ENCODE data around the gene VEZF1.
A peak's percentile ranks its signal among the peaks of the same experiment; 100 is the strongest.

VEZF1 gene

GRCh38 chr17:57953219-57953618 lies 34.8 kb downstream of the VEZF1 start:
- Mint-ChIP-seq H3K27me3 (peaks cover 77% of the 10 kb centered on the region), H3K36me3 (no peaks in the 10 kb centered on the region), H3K4me1 (peaks cover 72% of the 10 kb centered on the region), H3K27ac (no peak overlapping the region), H3K4me3 (no peak overlapping the region), H3K9me3 (no peaks in the 10 kb centered on the region)
- no peak for ATAC-seq

GRCh38 chr17:57949649-57950048 lies 38.4 kb downstream of the VEZF1 start:
- no peak for ATAC-seq
- Mint-ChIP-seq H3K36me3 (no peaks in the 10 kb centered on the region), H3K4me3 (no peak overlapping the region), H3K27ac (no peak overlapping the region), H3K4me1 (peaks cover 59% of the 10 kb centered on the region), H3K27me3 (peaks cover 55% of the 10 kb centered on the region), H3K9me3 (no peaks in the 10 kb centered on the region)

- peaks cover 56% of the 10 kb centered on the region for H3K27me3 Mint-ChIP-seq
- H3K36me3 Mint-ChIP-seq = no peaks in the 10 kb centered on the region
- no peak overlapping the region for H3K4me3 Mint-ChIP-seq
- H3K9me3 Mint-ChIP-seq = no peaks in the 10 kb centered on the region
- H3K27ac Mint-ChIP-seq = no peak overlapping the region
- H3K4me1 Mint-ChIP-seq = peaks cover 54% of the 10 kb centered on the region
- ATAC-seq = no peak
These were observed 39.3 kb downstream of the VEZF1 start for GRCh38 chr17:57948555-57949420.

DNA sequence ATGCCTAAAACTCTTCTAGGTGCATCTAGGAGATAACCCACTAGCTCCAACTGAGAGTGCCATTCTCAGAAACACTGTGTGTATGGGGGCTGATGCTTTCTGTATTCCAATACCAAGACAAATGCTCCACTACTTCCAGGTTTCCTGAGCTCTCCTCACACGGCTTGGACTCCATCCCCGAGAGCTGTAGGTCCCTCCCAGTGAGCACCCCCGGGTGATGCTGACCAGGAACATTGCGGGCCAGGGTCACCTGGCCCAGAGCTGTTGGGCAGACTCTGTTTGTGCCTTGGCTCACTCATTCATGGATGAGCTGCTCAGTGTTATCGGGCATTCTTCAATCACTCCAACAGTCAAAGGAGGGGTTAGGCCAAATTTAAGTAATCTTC lies 39.9 kb downstream of the VEZF1 start:
- ATAC-seq = no peak
- Mint-ChIP-seq H3K4me3 (no peak overlapping the region), H3K27me3 (peaks cover 56% of the 10 kb centered on the region), H3K9me3 (no peaks in the 10 kb centered on the region), H3K27ac (no peak overlapping the region), H3K36me3 (no peaks in the 10 kb centered on the region), H3K4me1 (peaks cover 58% of the 10 kb centered on the region)

- H3K9me3 Mint-ChIP-seq = no peaks in the 10 kb centered on the region
- H3K27ac Mint-ChIP-seq = no peak overlapping the region
- peak overlapping the region; percentile 73 for H3K4me3 Mint-ChIP-seq
- no peak for ATAC-seq
- no peaks in the 10 kb centered on the region for H3K36me3 Mint-ChIP-seq
- peaks cover 52% of the 10 kb centered on the region for H3K27me3 Mint-ChIP-seq
- peaks cover 54% of the 10 kb centered on the region for H3K4me1 Mint-ChIP-seq
These were observed 40.7 kb downstream of the VEZF1 start for GRCh38 chr17:57947369-57947768.

DNA sequence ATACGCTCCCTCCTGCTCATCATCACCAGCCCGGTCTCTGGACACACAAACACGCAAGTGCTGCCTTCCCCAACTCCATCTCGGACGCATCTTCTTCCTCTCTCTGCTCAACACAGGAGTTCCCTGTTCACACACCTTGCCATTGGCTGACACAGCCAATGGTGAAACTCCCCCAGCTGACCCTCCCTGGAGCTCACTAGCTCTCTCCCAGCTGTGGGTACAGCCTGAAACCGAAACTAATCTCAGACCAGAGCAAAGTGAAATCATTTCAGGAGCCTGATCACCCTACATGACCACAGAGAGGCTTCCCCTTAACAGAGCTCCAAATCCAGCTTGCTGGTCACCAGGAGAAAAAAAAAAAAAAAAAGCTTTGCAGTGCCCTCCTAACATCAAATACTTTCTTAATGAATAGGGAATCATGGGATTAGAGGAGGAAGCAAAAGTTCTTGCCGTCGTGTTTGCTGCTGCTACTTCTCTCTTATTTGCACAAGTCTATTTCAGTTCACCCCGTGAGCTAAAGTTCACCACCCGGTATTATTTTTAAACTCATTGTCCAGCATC lies 41.2 kb downstream of the VEZF1 start:
- H3K9me3 Mint-ChIP-seq = no peaks in the 10 kb centered on the region
- no peaks in the 10 kb centered on the region for H3K36me3 Mint-ChIP-seq
- H3K4me1 Mint-ChIP-seq = peaks cover 54% of the 10 kb centered on the region
- H3K27me3 Mint-ChIP-seq = peaks cover 51% of the 10 kb centered on the region
- peak overlapping the region; percentile 73 for H3K4me3 Mint-ChIP-seq
- peak; percentile 95 for ATAC-seq
- H3K27ac Mint-ChIP-seq = no peak overlapping the region

DNA sequence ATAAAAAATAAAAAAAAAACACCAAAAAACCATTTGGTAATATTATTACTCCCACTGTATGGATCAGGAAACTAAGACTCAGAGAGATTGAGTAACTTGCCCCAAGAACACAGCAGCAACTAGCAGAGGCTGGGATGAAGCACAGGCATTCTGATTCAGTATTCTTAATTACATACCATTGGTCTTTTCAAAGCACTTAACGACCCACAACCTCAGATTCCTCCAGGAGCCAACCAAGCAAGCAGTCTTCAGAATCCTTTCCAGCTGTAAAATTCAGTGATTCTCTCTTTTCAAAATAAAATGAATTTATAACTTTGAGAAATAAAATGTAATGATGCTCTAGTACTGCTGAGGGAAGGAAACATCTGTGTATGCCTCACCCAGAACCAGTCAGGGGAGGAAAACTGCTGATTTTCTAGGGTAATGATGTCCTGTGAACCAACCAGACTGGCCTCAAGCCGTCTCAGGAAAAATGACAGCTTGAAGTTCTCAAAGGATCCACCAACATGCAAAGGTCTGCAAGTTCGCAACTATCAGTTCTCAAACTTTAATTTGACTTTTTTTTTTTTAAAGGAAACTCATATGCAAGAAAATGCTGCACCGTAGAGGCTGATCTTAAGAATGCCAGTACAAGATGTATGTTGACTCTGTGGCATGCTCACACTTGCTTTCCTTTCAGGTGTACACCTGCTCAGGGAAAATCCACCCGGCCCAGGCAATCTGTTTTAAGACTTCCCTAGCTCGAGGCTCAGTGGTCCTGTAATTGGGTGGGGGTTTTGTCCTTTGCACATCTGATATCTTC lies 41.9 kb downstream of the VEZF1 start:
- Mint-ChIP-seq H3K27ac (no peak overlapping the region), H3K27me3 (peaks cover 55% of the 10 kb centered on the region), H3K4me3 (peak overlapping the region; percentile 73), H3K4me1 (peaks cover 58% of the 10 kb centered on the region), H3K9me3 (no peaks in the 10 kb centered on the region), H3K36me3 (no peaks in the 10 kb centered on the region)
- ATAC-seq = peak; percentile 37

GRCh38 chr17:57944908-57945307 lies 43.1 kb downstream of the VEZF1 start:
- Mint-ChIP-seq H3K4me1 (peaks cover 60% of the 10 kb centered on the region), H3K4me3 (no peak overlapping the region), H3K36me3 (no peaks in the 10 kb centered on the region), H3K9me3 (no peaks in the 10 kb centered on the region), H3K27ac (no peak overlapping the region), H3K27me3 (peaks cover 48% of the 10 kb centered on the region)
- ATAC-seq = no peak

DNA sequence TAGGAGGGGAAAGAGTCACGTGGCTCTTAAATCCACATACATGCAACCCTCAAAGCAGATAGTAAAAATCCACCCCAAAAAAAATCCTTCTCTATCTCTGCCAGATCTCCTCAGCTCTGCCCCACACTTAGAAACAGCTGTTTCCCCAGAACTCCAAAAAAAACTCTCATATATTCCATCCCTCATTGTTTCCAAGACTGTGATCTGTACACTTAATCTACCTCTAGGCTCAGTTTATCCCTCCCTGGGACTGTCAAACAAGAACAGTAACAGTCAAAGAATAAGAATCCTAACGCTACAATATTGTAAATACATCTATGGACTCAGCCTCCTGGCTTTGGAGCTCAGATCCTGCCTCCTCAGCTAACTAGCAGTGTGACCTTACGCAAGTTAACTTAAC lies 44.4 kb downstream of the VEZF1 start:
- H3K4me1 Mint-ChIP-seq = peaks cover 57% of the 10 kb centered on the region
- no peak overlapping the region for H3K4me3 Mint-ChIP-seq
- no peaks in the 10 kb centered on the region for H3K36me3 Mint-ChIP-seq
- no peak for ATAC-seq
- no peak overlapping the region for H3K27ac Mint-ChIP-seq
- H3K27me3 Mint-ChIP-seq = peaks cover 40% of the 10 kb centered on the region
- no peaks in the 10 kb centered on the region for H3K9me3 Mint-ChIP-seq

DNA sequence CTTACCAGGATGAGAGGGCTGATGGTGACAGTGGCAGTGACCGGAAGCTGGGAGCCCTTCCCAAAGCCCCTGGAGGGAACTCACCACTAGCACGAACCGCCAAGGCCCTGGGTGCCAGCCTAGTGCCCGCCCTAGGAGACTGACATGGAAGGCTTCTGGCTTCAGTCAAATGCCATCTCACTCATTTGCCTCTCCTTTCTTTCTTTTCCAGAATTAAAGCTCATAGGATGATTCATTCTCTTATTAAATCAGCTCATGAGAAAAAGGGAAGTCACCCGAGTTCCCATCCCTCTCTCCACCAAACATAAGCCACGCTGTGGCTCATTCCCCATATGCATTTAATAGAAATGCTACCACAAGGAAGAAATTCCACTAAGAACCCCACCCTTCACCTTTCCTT lies 44.9 kb downstream of the VEZF1 start:
- Mint-ChIP-seq H3K4me1 (peaks cover 52% of the 10 kb centered on the region), H3K36me3 (no peaks in the 10 kb centered on the region), H3K4me3 (no peak overlapping the region), H3K27ac (no peak overlapping the region), H3K27me3 (peaks cover 39% of the 10 kb centered on the region), H3K9me3 (no peaks in the 10 kb centered on the region)
- ATAC-seq = no peak

- peaks cover 50% of the 10 kb centered on the region for H3K27me3 Mint-ChIP-seq
- no peaks in the 10 kb centered on the region for H3K9me3 Mint-ChIP-seq
- H3K4me3 Mint-ChIP-seq = no peak overlapping the region
- ATAC-seq = peak; percentile 7
- no peaks in the 10 kb centered on the region for H3K36me3 Mint-ChIP-seq
- no peak overlapping the region for H3K27ac Mint-ChIP-seq
- H3K4me1 Mint-ChIP-seq = peaks cover 44% of the 10 kb centered on the region
These were observed 46.4 kb downstream of the VEZF1 start for GRCh38 chr17:57941384-57942370.

DNA sequence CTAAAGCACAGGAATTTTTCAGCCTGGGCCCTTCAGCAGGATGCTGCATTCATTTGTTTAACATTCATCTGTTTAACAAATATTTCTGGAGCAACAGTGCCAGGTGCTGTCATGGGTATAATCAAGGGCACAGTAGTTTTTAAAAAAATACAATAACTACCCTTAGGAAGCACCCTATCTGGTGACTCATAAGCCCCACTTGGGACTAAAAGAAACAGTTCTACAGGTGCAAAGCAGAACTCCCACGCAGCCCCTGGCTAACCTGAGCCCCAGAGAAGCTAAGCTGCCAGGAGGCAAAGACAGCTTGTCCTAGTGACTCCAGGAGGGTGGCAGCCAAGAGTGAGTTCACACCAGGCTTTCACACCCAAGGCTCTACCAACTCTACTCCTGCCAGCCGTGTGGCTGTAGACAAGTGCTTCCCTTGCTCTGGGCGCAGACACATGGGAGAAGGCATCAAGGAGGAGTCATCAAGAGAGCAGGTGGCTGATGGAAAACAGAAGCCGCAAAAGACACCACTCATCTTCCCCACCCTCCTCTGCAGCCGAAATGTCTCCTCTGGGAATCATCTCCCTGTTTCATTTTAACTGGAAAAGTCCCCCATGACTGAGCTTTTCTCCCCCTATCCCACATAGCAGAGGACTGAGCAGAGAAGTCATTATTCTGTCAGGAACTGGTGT lies 47.3 kb downstream of the VEZF1 start:
- Mint-ChIP-seq H3K27me3 (peaks cover 58% of the 10 kb centered on the region), H3K4me3 (peak overlapping the region; percentile 40), H3K4me1 (peaks cover 40% of the 10 kb centered on the region), H3K36me3 (no peaks in the 10 kb centered on the region), H3K27ac (no peak overlapping the region), H3K9me3 (no peaks in the 10 kb centered on the region)
- peak; percentile 51 for ATAC-seq

DNA sequence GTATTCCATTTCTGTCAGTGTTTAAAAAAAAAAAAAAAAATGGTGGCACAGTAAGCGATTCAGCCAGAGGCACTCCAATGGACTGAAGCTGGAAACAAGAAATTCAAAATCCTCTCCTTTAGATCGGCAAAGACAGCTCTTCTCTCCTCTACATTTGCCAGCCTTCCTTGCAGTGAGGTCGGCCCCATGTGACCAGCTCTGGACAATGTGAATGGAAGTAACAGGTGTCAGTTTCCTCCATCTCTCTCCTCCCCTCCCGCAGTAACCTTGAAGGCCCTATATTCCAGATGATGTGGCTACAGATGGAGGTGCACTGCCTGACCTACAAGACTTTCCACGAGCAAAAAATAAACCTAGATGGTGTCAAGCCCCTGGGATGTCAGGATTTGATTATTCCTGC lies 47.8 kb downstream of the VEZF1 start:
- peak overlapping the region; percentile 40 for H3K4me3 Mint-ChIP-seq
- H3K4me1 Mint-ChIP-seq = peaks cover 40% of the 10 kb centered on the region
- no peak for ATAC-seq
- no peaks in the 10 kb centered on the region for H3K9me3 Mint-ChIP-seq
- peaks cover 64% of the 10 kb centered on the region for H3K27me3 Mint-ChIP-seq
- H3K36me3 Mint-ChIP-seq = no peaks in the 10 kb centered on the region
- no peak overlapping the region for H3K27ac Mint-ChIP-seq

GRCh38 chr17:57939797-57940196 lies 48.3 kb downstream of the VEZF1 start:
- no peaks in the 10 kb centered on the region for H3K9me3 Mint-ChIP-seq
- peak; percentile 95 for ATAC-seq
- H3K36me3 Mint-ChIP-seq = no peaks in the 10 kb centered on the region
- H3K27ac Mint-ChIP-seq = peak overlapping the region; percentile 30
- H3K4me3 Mint-ChIP-seq = peak overlapping the region; percentile 40
- H3K27me3 Mint-ChIP-seq = peaks cover 66% of the 10 kb centered on the region
- peaks cover 40% of the 10 kb centered on the region for H3K4me1 Mint-ChIP-seq
